ACC112 (cell line): ENCODE results near the gene ARHGDIG.

Source experiments
- H2AFZ ChIP-seq: fragments of 200-600 bp; sonication (generic); one replicate; pipeline ENCODE4 v1.6.0; 2017; ENCODE audit warnings: antibody characterized with exemption, low read length; ENCODE audit not compliant: unreplicated experiment
- H3K27ac ChIP-seq: fragments of 200-600 bp; sonication (generic); 2 replicates; pipeline ENCODE4 v1.5.1; 2014; ENCODE audit warnings: low read depth, mild to moderate bottlenecking, antibody characterized with exemption, low read length, moderate library complexity
- H3K27me3 ChIP-seq: fragments of 200-600 bp; sonication (generic); 2 replicates; pipeline ENCODE4 v1.6.1; 2014; ENCODE audit warnings: mild to moderate bottlenecking, antibody characterized with exemption, low read length, moderate library complexity, mixed read lengths; ENCODE audit not compliant: insufficient read depth
- H3K36me3 ChIP-seq: fragments of 200-600 bp; sonication (generic); 2 replicates; pipeline ENCODE4 v1.6.1; 2016; ENCODE audit warnings: mild to moderate bottlenecking, antibody characterized with exemption, low read length, moderate library complexity, mixed read lengths; ENCODE audit not compliant: insufficient read depth
- H3K4me1 ChIP-seq: fragments of 200-600 bp; sonication (generic); one replicate; pipeline ENCODE4 v1.6.1; 2016; ENCODE audit warnings: low read length, mixed read lengths; ENCODE audit not compliant: insufficient read depth, unreplicated experiment, control insufficient read depth
- H3K4me3 ChIP-seq: fragments of 200-600 bp; sonication (generic); 2 replicates; pipeline ENCODE4 v1.5.1; 2014; ENCODE audit warnings: mild to moderate bottlenecking, low read depth, low read length
- H3K79me2 ChIP-seq: fragments of 200-600 bp; sonication (generic); one replicate; pipeline ENCODE4 v1.6.0; 2016; ENCODE audit warnings: low read length; ENCODE audit not compliant: control insufficient read depth, unreplicated experiment, insufficient read depth

Gene ARHGDIG

DNA sequence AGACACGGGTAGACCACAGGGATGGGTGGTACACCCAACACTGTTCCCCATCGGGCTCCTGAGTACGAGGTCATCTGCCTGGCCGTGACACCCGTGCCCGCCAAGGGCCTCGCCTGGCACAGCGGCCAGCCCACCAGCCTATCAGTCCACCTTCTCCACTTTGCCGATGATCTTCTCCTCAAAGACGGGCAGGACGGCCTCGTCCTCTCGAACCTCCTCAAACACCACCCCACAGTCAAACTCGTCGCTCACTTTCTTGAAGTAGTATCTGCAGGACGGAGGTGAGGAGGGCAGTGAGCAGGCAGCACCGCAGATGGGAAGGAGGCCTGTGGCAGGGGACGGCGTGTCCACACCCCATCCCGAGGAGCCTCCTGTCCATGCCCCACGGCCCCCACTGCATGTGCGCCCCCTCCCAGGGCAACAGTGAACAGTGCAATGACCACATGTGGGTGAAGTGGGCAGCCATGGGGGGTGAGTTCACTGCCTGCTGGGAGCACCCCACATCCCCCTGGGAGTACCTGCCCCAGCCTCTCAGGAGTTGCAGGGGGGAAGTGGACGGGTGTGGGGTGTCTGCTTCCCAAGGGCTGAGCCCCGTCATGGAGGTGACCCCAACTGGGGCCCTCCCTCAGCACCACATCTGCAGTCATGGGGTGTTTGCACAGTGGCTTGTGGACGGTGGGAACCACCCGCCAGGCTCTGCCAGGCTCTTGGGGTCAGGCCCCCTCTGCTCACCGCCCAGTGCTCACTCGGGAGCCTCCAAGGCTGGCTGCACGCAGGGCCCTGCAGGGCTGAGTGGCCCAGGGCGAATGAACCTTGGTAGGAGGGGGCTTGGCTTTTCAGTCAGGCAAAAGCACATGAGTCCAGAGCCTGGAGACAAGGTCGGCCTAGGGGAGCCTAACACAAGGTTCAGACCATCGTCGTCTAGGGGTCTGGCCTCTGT, 7.9 kb downstream of the ARHGDIG start:
- Histone ChIP-seq H3K4me1 (no peaks in the 10 kb centered on the region), H2AFZ (no peak overlapping the region), H3K79me2 (no peaks in the 10 kb centered on the region), H3K27me3 (no peaks in the 10 kb centered on the region), H3K36me3 (peaks cover 6% of the 10 kb centered on the region; the same call in 1 of the 2 replicates), H3K4me3 (no peak overlapping the region), H3K27ac (no peak overlapping the region)

DNA sequence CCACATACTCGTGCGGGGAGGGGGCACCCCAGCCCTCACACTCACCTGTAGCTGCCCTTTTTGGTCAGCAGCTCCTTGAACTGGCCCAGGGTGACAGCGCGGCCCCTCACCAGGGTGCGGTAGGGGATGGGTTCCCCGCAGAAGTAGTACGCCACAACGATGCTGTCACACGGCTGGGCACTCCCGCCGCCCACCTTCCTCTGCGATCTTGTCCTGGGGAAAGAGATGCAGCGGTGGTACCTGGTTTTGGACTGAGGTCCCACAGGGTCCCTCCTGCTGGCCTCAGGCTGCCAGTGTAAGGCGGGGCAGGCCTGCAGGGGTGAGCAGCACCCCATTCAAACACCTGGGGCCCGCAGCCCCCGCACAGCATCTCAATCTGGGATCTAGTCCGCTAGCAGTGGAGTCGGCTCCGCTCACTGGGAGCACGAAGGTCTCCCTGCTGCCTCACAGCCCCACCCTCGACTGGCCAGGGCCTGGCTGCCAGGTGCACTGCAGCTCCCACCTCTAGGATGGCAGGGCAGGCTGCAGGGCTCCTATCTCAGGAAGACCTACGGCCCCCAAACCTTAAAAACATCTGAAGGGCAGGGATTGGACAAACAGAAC, 9.1 kb downstream of the ARHGDIG start:
- H3K4me3 ChIP-seq = no peak overlapping the region
- no peak overlapping the region for H3K27ac ChIP-seq
- H3K36me3 ChIP-seq = peaks cover 6% of the 10 kb centered on the region; the same call in 1 of the 2 replicates
- no peak overlapping the region for H2AFZ ChIP-seq
- no peaks in the 10 kb centered on the region for H3K4me1 ChIP-seq
- no peaks in the 10 kb centered on the region for H3K27me3 ChIP-seq
- no peaks in the 10 kb centered on the region for H3K79me2 ChIP-seq

DNA sequence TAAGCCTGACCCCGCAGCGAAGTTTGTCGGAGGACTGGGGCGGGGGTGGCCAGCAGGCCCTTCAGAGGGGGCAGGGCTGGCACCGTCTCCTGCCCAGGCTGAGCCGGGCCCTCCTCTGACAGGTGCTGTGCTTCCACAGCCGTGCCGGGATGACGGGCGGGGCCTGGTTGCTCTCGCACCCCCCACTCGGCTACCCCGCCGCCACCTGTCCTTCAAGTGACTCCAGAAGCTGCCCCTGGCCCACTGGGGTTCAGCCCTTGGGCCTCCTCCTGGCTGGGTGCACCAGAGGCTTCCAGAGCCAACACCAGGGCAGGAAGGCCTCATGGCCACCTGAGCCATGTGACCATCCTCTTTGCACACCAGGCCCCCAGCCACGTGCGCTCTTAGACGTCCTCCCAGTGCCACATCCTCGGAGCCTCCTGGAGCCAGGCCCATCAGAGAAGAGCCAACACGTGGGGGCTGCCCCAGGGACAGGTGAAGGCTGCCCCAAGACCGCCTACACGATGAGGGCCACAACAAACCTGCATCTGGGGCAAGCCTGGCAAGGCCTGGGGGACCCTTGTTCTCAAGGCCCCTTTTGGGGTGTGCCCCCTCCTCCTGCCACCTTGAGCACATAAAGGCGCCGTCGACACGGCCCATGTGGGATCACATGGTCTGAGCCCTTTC, 9.8 kb downstream of the ARHGDIG start:
- Histone ChIP-seq H3K36me3 (peaks cover 6% of the 10 kb centered on the region; the same call in 1 of the 2 replicates), H3K4me1 (no peaks in the 10 kb centered on the region), H3K79me2 (no peaks in the 10 kb centered on the region), H3K4me3 (no peak overlapping the region), H3K27ac (no peak overlapping the region), H3K27me3 (no peaks in the 10 kb centered on the region), H2AFZ (no peak overlapping the region)

DNA sequence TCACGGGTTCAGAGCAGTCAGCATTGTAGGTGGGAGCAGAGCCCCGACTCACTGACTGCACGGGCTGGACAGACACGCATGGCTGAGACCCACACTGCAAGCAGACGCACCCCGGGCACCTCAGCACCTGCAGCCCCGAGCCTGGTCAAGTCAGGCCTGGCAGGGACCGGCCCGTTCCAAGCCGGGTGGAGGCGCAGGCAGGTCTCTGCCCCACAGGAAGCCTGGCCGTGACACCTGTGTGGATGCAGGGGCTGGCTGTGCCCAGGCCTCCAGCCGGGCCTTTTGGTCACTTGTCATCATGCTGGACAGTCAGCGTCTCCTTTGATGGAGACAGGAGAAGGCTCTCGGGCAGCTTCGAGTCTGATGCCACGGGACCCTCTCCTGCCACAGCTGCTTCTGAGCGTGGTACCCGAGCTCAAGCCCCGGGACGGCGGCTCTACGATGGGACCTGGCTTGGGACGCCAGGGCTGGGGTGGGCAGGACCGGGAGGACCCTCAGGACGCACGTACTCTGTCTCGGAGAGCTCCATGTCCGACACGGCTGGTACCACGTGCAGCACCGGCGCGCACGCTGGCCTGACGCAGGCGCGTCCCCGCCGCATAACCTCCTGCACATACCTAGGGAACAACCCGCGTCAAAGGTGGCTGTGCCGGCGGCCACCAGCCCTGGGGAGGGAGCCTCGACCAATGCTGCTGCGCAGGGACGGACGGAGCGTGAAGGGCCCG, 10.5 kb downstream of the ARHGDIG start:
- Histone ChIP-seq H3K27ac (no peak overlapping the region), H3K4me3 (no peak overlapping the region), H3K79me2 (no peaks in the 10 kb centered on the region), H3K4me1 (no peaks in the 10 kb centered on the region), H2AFZ (no peak overlapping the region), H3K36me3 (peaks cover 6% of the 10 kb centered on the region; the same call in 1 of the 2 replicates), H3K27me3 (no peaks in the 10 kb centered on the region)

DNA sequence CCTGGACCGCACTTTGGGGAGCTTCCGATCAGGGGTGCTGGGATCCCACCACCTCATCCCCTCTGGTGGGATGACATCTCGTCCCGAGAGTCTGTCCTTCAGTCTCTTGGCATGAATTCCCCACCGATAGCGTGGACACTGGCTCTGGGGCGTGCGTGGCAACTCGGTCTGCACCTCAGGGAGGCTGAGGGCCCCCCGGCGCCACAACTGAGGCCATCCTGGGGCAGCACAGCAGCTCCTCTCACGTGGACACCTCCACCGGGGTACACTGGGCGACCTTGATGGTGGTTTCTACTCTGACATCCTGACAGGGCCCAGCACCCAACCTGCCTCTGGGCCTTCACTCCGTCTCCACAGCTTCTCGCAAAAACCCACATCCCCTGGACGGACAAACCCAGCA, 11.1 kb downstream of the ARHGDIG start:
- H3K79me2 ChIP-seq = no peaks in the 10 kb centered on the region
- no peak overlapping the region for H3K27ac ChIP-seq
- H2AFZ ChIP-seq = no peak overlapping the region
- H3K4me3 ChIP-seq = no peak overlapping the region
- no peaks in the 10 kb centered on the region for H3K4me1 ChIP-seq
- H3K27me3 ChIP-seq = no peaks in the 10 kb centered on the region
- peaks cover 3% of the 10 kb centered on the region; the same call in 1 of the 2 replicates for H3K36me3 ChIP-seq

DNA sequence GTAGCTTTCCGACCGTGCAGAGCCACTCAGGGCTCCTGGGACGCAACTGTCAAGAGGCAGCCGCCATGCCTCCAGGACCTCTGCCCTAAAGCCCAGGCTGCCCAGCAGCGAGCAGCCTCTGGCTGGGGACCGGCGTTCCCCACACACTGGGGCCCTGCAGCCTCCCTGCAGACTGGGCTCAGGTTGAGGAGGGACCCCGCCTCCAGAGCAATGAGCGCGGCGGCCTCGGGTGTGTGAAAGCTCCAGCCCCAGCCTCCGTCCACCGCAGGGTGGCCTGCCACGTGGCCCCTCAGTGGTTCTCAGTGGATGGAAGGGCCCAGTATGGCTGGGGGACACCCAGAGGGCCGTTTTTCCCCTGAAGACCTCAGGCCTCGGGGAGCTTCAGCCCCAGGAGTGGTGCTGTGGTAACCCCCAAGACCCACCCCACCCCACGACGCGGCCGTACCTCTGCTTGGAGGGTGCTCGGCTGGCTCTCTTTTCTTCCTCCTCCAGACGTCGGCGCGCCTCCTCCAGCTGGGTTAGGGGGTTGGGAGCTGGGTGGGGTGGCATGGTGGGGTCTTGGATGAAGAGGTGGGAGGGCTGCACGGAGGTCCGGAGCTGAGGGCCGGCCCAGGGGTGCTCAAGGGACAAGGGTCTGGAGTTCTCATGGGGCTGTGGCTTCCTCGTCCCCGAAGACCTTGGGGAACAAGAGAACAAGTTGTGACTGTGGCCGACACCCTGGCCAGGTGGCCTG, 12.8 kb downstream of the ARHGDIG start:
- H3K4me1 ChIP-seq = no peaks in the 10 kb centered on the region
- H2AFZ ChIP-seq = no peak overlapping the region
- H3K27ac ChIP-seq = no peak overlapping the region
- no peaks in the 10 kb centered on the region for H3K27me3 ChIP-seq
- no peaks in the 10 kb centered on the region for H3K79me2 ChIP-seq
- no peaks in the 10 kb centered on the region for H3K36me3 ChIP-seq
- no peak overlapping the region for H3K4me3 ChIP-seq

DNA sequence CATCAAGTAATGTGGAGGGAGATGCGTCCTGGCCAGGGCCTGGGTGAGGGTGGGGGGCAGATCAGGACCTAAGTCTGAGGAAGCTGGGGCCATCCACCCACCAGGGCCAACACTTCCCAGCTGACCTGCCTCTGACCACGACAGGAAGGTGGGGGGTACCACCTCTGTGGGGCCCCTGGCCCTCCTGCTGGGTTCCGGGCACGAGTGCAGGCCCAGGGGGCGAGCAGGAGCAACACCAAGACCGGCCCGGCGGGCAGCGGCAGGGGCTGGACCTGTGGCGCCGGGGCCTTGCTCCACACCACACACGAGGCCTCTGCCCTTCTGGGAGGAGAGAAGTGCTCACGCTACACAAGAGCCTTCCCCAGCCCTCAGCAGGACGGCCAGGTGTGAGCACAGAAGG, 15.9 kb downstream of the ARHGDIG start:
- Histone ChIP-seq H3K4me1 (no peaks in the 10 kb centered on the region), H3K27ac (no peak overlapping the region), H3K36me3 (no peaks in the 10 kb centered on the region), H3K79me2 (no peaks in the 10 kb centered on the region), H2AFZ (no peak overlapping the region), H3K4me3 (no peak overlapping the region), H3K27me3 (no peaks in the 10 kb centered on the region)

DNA sequence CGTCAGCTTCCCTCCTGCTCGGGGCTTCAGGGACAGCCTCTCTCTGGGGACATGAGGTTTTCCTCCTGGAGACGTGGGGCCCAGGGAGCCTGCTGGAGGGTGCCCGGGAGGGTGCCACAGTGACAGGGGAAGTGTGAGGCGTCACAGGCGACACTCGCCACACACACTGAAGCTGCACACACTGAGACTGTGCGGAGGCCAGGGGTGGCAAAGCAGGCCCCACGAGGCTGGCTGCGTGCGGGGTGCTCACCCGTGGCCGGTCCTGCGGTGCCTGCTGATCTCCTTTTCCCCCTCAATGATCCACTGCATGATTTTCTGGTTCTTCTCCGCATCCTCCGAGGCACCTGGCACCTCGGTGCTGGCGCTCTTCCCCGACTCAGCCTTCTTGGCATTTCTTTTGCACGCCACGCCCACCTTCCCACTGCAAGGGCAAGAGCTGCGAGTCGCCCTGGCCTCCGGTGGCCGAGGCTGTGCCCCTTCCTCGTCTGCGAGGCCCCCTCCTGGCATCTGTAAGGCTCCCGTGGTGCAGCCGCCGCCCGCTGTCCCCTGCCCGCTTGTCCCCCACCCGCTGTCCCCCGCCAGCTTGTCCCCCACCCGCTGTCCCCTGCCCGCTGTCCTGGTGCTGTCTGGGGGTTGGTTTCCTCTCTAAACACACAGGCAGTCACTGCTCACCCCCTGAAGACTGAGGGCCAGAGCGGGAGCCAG, 16.6 kb downstream of the ARHGDIG start:
- Histone ChIP-seq H3K4me3 (no peak overlapping the region), H3K4me1 (no peaks in the 10 kb centered on the region), H3K79me2 (no peaks in the 10 kb centered on the region), H3K36me3 (no peaks in the 10 kb centered on the region), H3K27me3 (no peaks in the 10 kb centered on the region), H2AFZ (no peak overlapping the region), H3K27ac (no peak overlapping the region)

DNA sequence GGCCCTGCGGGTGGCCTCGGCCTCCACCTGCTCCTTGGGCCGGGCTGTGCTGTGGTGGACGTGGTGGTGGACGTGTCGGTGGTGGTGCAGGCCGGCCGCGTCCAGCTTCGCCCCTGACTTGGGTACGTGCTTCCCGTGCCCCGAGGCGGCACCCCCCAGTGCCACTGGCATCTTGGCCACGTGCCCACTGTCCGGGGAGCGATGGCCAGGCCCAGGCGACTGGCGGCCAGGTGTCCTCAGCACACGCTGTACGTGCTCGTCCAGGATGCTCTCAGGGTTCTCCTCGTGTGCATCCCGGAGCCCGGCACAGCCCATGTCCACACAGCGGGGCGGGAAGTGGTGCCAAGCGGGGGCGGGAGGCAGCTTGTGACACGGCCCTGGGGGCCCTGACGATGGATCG, 17.4 kb downstream of the ARHGDIG start:
- Histone ChIP-seq H2AFZ (no peak overlapping the region), H3K27ac (no peak overlapping the region), H3K36me3 (no peaks in the 10 kb centered on the region), H3K4me1 (no peaks in the 10 kb centered on the region), H3K27me3 (no peaks in the 10 kb centered on the region), H3K4me3 (no peak overlapping the region), H3K79me2 (no peaks in the 10 kb centered on the region)
